ENCODE data around the gene BCOR.

DNA sequence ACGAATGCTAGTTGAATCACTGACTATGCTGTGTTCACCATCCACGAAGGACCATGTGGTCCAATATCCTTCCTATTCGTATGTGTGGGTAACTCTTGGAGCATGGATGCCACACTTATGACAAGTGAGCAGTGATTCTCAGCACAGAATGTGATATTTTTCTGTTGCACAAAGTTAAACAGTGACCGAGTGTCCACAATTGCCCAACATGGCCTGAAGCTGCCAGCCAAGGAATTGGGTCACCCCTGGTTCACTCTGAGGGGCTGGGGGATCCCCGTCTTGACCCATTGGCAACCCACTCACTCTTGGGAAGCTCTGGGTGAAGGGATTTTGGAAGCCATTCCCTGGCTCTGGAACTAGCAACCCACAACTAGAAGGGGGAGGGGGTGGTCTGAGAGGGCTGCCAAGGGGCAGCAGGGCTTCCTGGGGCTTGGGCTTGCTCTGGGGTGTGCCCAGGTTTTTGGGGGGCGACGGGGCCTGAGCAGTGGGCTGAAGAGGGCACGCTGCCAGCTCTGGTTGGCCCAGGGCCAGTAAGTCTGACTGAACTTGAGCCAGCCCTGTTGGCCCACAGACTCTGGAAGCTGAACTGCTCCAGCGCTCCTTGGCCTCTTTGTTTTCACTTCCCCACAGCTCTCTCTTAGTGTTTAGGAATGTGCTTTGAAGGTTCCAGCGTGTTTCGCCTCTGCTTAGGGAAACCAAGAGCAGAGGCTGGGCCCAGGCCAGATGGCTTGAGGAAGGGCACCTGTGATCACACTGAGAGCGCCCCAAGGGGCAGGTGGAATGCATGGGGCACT, 43.1 kb upstream of the BCOR start:
- TF ChIP-seq, protein P1, sequence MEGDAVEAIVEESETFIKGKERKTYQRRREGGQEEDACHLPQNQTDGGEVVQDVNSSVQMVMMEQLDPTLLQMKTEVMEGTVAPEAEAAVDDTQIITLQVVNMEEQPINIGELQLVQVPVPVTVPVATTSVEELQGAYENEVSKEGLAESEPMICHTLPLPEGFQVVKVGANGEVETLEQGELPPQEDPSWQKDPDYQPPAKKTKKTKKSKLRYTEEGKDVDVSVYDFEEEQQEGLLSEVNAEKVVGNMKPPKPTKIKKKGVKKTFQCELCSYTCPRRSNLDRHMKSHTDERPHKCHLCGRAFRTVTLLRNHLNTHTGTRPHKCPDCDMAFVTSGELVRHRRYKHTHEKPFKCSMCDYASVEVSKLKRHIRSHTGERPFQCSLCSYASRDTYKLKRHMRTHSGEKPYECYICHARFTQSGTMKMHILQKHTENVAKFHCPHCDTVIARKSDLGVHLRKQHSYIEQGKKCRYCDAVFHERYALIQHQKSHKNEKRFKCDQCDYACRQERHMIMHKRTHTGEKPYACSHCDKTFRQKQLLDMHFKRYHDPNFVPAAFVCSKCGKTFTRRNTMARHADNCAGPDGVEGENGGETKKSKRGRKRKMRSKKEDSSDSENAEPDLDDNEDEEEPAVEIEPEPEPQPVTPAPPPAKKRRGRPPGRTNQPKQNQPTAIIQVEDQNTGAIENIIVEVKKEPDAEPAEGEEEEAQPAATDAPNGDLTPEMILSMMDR (IDR thresholded peaks at IDR 0.05) = no peak
- TF ChIP-seq POLR2A (IDR thresholded peaks at IDR 0.05) = no peak
